Mammary epithelial cell (primary cell): Measurements from ENCODE around the gene ABO.

Experiments
- CTCF ChIP-seq, 2 donors: IDR thresholded peaks in 1 of 2; conservative IDR thresholded peaks in 1 of 2; 2 replicates each; pipeline ENCODE4 v1.5.1; 2011 to 2012; ENCODE audit warnings: inconsistent platforms in 2 of 2, low read length in 2 of 2, mild to moderate bottlenecking in 2 of 2, control low read depth in 1 of 2, low read depth in 1 of 2; ENCODE audit not compliant: insufficient read depth in 1 of 2; ENCODE audit errors: extremely low read depth in 1 of 2
- EZH2 ChIP-seq: IDR thresholded peaks from 2 replicates; pipeline ENCODE4 v1.6.1; 2012; ENCODE audit warnings: low read length, inconsistent platforms, borderline replicate concordance

GRCh38 chr9:133274236-133275104 lies 531 bp downstream of the ABO start:
- TF ChIP-seq CTCF (conservative IDR thresholded peaks at IDR 0.05 in 1 of 2, IDR thresholded peaks at IDR 0.05 in 1 of 2; ENCODE audit: extremely low read depth in 1 of 2, insufficient read depth in 1 of 2, low read depth in 1 of 2, low read length in 2 of 2) (no peak), EZH2 (no peak)
